Measurements from ENCODE around the gene DPH5. TPM values are rescaled to one million over a fixed set of nuclear protein-coding genes. Genes with fewer than 3 reads are reported as not detected.

DPH5 gene
- total and polyA plus RNA-seq, 2 of the 4 experiments (the other 2 are of a cell fraction) = 32.3 to 42.0 TPM

DNA sequence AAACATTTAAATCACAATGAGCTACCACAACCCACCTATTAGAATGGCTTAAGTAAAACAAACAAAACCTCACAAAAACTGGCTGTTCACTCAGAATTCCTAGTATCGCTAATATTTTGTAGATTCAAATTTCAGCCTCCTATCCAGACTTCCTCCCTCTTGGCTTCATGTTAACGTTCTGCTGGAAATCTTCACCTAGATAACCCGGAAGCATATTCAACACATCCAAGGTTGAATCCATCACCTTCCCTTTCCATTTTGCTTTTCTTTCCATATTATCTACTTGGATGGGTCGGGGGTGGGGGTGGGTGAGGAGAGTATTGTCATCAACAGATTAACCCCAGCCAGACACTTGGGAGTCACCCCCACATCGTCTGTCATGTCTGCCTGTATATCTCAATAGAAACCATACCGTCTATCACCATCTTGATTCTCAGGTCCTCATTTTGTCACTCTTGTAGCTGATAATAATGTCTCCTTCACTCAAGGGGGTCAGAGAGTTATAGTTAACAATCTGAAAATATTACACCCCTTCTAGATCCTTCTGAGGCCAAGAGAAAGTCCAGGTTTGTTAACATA is 1.7 kb upstream of the DPH5 start:
- Histone ChIP-seq H2AK9ac (replicated peaks; ENCODE audit: low read depth, low read length, poor library complexity) (no peak overlapping the region), H2BK120ac (ENCODE audit: low read depth, low read length) (no peak overlapping the region), H3K56ac (ENCODE audit: extremely low read depth, insufficient read depth, low read length) (no peak overlapping the region), H3K36me3 (ENCODE audit: control insufficient read depth, insufficient read depth, low read length) (no peaks in the 10 kb centered on the region), H4K91ac (ENCODE audit: insufficient read depth, low read depth, low read length) (no peak overlapping the region), H4K5ac (ENCODE audit: low read depth, low read length) (no peak overlapping the region), H2BK15ac (ENCODE audit: low read depth, low read length) (no peak overlapping the region), H4K20me1 (ENCODE audit: insufficient read depth, low read length) (no peaks in the 10 kb centered on the region), H3K14ac (replicated peaks; ENCODE audit: low read depth, low read length) (no peak overlapping the region), H3K9ac (ENCODE audit: low read depth, low read length) (no peak overlapping the region), H4K8ac (ENCODE audit: low read depth in 2 of 2, low read length in 2 of 2) (no peak overlapping the region), H3K27me3 (ENCODE audit: control insufficient read depth, insufficient read depth, low read length) (no peaks in the 10 kb centered on the region), H3K23ac (ENCODE audit: low read depth, low read length) (no peak overlapping the region), H3K9me3 (ENCODE audit: control insufficient read depth, insufficient read depth, low read length) (no peaks in the 10 kb centered on the region), H3K18ac (ENCODE audit: low read depth, low read length) (no peak overlapping the region), H3K9me1 (ENCODE audit: insufficient read depth, low read length) (no peaks in the 10 kb centered on the region), H3K4me1 (ENCODE audit: control insufficient read depth, insufficient read depth, low read length) (0 out of 2 replicates have a peak, but pooled peaks cover 2% of the 10 kb centered on the region), H3K4me2 (ENCODE audit: low read depth, low read length) (no peak overlapping the region), H3K79me1 (ENCODE audit: low read depth in 1 of 2, low read length in 2 of 2) (peaks cover 17 to 47% of the 10 kb centered on the region in 2 experiments), H3K4ac (ENCODE audit: low read depth, low read length) (no peak overlapping the region), H2BK5ac (ENCODE audit: low read depth, low read length, poor library complexity, severe bottlenecking) (no peak overlapping the region), H2BK20ac (ENCODE audit: low read depth, low read length) (no peak overlapping the region), H2AK5ac (ENCODE audit: low read depth, low read length) (no peak overlapping the region), H3K27ac (ENCODE audit: insufficient read depth, low read length) (no peak overlapping the region), H2AFZ (replicated peaks; ENCODE audit: low read length, poor library complexity) (no peak overlapping the region), H3K4me3 (ENCODE audit: insufficient read depth, low read depth, low read length) (no peak overlapping the region)
- ChIA-PET POLR2A (ENCODE audit: unreplicated experiment) (no interaction called here), CTCF (no interaction called here)
- ATAC-seq (ENCODE audit: low read depth) (no peak), DNase-seq (no peak)
- WGBS, 2 experiments (ENCODE audit: extremely low coverage in 2 of 2, insufficient read length in 1 of 2) = 90% methylated on average over 2 of the region's 6 CpGs; no CpG with 5 or more reads in 1 of the 2 experiments
- intact Hi-C loops (cut with micrococcal nuclease) = no loop called here
- dilution Hi-C loops (cut with HindIII; ENCODE audit: low sequenced_read_pairs, unreplicated experiment) = no loop called here
- no peak for TF ChIP-seq RFX5 (IDR thresholded peaks at IDR 0.05; ENCODE audit: low read depth, low read length)
- in situ Hi-C loops (cut with MboI; ENCODE audit: low sequenced_read_pairs) = loop anchor here (25.0 kb wide), 1 partner anchor 210 kb away; the partner anchor contains the start of gene S1PR1
- BruUV-seq (replicated peaks) = no TSS peak
